A172 (cell line): ENCODE measurements around the gene ILKAP. TPM values are rescaled to one million over a fixed set of nuclear protein-coding genes. Genes with fewer than 3 reads are reported as not detected.

ENCODE experiments used
- DNase-seq: peaks from one replicate; pipeline ENCODE4 v3.0.0-alpha.2; 2015; ENCODE audit warnings: low spot score
- total RNA-seq: library from RNA; depleted of rRNA; stranded (reverse); fragments of >200 nt; shearing (Covaris generic); gene quantifications from 2 replicates; pipeline ENCODE4 v1.2.3, GENCODE V29; 2014

The ILKAP gene
- total RNA-seq, 1 experiment from 2014 or later: 22.2 TPM

DNA sequence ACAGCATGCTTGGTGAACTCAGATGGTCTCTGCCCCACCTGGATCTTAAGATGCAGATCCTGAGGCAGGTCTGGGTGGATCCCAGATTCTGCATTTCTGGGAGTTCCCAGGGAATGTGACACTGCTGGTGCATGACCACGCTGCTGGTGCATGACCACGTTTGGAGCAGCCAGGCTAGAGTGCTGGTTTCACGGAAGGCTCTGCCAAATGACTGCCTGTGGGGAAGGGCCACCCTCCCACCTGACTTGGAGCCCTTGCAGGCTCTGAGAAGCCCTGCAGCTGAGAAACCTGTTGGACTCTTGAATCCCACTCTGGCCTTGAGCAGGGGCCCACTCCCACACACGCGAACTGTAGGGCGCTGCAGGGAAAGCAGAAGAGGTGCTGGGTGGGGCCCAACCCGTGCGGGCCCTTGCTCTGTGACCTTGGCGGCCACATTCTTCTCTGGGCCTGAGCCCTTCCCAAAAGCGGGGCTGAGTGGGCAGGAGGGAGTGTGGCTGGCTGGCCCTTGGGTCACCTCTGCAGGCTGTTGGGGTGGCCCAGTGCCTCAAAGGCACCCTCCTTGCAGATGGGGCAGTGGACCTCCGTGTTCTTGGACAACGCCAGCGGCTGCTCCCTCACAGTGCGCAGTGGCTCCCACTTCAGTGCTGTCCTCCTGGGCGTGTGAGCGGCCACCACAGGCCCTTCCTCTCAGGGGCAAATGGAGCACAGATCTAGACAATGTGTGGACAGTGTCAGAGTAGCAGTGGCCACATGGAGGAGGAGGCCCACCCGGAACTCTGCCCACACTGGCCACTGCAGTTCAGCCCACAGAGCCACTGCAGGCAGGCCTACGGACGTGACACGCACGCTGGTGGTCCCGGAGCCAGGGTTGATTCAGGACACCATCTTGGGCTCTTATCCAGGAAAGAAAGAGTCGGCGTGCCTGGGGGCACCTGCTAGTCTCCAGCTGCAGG is 36.8 kb downstream of the ILKAP start:
- no peak for DNase-seq

DNA sequence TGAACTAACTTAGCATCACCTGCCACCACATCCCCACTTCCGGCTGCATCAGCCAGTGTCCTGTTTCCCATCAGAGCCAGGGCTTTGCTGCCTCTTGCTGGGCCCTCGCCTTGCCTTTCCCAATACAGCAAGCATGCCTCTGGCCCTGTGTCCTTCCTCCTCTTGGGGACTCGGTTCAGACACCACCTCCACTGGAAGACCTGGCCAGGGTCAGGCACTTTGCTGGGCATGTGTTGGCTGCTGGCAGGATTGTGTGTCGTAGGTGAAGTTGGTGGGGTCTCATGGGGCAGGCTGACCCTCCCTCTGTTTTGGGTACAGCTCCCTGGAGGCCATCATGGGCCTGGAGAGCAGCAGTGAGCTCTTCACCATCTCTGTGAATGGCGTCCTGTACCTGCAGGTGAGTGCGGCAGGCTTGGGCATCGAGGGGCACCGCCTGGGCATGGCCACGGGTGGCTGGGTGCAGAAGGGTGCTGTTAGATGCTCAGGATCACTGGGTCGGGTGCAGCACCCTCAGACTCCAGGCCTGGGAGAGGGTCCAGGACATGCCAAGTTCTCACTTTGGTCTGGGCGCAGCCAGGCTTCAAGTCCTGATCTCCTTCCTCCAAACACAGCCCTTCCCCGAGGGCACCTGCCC is 38.1 kb downstream of the ILKAP start:
- no peak for DNase-seq

DNA sequence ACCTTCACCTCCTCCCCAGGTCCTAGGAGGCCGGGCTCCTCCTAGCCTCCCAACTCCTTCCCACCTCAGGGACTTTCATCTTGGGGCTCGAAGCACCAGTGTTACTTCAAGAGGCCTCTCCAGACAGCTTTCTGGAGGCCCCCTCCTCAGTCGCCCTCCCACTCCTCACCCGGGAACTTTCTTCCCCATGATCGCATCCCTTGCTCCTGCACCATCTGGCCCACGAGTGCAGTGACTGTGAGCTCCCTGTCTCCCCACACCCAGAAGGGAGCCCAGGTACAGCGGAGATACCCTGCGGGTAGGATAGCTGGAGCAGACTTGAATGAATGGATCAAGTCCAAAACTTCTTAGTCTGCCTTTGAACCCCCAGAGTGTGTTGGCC is 38.6 kb downstream of the ILKAP start:
- no peak for DNase-seq

DNA sequence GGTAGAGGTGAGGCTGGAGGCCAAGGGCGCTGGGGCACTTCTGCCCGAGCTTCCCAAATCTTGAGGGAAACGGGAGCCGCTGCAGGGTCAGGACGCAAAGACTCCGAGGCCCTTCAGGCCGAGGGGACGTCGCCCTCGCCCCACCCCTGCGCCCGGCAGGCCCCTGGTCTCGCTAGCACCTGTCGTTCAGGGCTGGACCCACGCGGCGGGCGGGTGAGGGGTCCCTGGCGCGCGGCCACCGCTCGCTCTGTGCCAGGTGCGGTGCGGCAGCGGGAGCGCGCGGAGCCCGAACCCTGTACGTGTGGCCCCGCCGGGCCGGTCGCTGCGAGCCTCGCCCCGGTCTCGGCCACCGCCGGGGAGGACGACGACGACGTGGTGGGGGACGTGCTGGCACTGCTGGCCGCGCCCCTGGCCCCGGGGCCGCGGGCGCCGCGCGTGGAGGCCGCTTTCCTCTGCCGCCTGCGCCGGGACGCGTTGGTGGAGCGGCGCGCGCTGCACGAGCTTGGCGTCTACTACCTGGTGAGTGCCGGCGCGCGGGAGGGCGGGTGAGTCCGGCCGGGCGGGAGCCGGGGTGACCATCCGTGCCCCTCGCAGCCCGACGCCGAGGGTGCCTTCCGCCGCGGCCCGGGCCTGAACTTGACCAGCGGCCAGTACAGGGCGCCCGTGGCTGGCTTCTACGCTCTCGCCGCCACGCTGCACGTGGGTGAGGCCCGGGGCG is 39.9 kb downstream of the ILKAP start:
- DNase-seq: no peak

DNA sequence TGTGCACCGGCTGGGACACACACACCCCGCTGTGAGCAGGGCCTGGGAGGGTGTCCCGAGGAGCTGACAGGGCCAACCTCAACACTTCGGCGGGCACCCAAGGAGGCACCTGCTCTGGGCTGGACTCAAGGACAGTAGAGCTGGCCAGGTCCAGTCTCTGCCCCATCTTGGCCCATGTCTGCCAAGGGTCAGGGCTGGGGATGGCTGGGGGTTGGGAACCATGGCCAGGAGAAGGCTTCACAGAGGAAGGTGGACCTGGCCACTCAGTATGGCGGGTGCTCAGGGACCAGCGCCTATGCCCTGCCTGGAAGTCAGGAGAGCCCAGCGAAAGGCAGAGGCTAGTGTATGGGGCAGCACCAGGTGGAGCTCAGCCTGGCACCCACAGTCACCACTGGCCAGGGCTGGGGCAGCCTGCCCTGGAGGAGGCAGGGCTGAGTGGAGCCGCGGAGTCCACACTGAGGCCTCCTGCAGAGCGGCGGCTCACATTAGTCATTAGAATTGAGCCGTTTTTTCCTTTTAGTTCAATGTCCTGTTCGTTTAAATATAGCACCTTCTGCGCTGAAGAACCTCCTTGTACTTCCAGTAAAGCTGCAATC is 40.6 kb downstream of the ILKAP start:
- peak; percentile 71 for DNase-seq

DNA sequence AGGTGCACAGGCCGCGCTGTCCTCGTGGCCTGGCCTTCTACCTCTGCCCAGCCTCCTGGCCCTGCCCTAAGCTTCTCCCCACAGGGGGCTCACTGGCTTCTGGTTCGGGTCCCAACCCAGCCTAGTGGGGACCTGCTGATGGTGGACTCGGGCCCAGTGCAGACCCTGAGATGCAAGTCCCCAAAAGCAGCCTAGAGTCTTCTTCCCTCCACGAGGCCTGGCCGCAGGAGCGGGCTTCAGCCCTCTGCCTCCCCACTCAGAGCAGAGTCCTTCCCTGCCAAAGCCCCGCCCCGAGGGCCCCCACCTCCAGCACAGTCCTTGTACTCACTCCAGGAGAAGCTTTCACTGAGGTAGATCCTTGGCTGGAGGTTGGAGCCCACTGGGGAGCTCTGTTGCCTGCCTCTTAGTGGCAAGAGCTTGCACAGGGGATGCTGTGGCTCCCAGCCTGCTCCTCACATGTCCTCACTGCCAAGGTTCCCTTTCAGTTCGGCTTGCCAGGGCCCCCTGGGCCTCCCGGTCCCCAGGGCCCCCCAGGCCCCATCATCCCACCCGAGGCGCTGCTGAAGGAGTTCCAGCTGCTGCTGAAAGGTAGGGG is 41.1 kb downstream of the ILKAP start:
- DNase-seq: no peak

DNA sequence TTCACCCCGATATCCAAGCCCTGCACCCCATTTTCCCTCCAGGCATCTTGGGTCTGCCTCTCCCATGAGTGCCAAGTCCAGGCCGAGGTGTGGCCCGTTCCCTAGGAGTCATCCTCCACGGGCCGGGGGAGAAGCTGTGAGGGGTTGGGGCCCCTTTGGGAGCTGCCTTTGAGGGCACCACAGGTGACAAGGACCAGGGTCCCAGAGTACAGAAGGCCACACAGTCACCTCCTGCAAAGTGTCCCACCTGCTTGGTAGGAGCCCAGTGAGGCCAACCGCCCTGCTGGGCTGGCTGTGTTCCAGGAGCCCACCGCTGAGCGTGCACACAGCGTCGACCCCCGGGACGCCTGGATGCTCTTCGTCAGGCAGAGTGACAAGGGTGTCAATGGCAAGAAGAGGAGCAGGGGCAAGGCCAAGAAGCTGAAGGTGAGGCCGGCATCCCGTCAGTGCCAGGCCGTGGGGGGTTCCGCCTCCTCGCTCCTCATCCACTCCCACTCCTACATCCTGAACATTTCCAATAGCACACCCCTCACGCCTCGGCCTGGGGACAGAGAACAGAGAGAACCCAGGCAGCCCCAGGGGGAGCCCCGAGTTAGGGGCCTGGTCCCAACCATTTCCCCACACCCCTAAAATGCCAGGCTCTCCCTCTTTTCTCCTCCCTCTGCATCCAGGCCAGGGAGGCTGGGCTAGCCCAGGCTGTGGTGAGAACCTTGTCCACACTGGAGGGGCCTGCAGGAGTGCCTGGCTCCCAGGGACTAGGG is 42.0 kb downstream of the ILKAP start:
- DNase-seq: no peak

DNA sequence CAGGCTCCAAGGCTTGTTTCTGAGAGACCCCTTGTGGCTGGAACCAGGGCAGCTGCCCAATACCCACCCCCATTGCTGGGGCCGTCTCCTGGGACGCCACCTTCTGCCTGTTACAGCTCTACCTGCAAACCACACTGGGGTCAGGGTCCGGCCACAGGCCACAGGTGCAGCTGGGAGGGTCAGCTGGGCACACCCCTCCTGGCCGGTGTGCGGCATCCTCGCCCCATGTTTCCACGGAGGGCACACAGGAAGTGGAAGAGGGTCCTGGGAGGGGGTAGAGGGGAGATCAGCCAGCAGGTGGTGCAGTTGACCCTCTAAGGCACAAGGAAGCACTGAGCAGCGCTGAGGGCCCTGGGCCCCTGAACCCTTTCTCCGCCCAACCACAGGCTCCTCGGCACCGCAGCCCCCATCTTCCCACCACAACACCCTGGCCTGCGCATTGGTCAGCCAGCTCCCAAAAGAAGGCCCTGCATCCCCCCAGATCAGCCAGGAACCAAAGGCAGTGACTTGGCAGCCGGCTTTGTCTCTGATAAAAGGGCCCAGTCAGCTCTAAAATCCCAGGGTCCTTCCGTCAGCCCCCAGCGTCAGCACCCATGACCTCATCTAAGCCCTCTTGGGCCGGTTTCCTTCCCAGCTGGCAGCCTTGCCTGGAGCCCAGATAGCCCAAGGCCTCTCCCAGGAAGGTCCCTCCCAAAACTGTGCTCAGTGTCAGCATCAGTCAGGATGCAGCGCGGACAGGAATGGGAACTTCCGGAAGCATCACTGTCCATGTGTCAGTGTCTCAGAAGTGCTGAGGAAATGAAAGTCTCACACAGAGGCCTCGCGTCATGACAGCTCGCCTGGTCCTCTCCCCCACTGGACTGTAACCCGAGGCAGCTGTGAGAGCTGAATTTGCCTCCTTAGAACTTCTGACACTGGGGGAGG is 43.0 kb downstream of the ILKAP start:
- DNase-seq: no peak

DNA sequence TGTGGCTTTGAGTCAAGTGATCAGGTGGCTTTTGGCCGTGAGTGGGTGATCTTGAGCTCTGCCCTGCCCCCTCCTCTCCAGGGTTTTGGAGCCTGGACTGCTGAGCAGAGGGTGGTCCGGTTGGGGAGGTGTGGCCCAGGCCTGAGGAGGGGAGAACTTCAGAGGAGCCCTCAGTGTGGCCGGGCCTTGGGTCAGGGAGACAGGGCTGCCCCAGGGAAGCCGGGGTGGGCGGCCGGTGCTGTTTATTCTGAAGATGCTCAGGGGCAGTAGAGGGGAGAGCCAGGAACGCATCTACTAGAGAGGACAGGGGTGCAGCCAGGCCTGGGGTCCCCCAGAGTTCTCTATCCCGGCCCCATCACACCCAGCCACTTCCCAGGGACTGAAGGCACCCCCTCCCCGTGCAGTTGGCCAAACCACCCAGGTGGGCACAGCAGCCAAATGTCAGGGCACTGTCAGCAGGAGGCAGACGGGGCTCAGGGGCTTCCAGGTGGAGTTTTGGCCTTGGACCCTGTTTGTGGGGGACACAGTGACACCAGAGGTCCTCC is 43.8 kb downstream of the ILKAP start:
- DNase-seq: no peak

DNA sequence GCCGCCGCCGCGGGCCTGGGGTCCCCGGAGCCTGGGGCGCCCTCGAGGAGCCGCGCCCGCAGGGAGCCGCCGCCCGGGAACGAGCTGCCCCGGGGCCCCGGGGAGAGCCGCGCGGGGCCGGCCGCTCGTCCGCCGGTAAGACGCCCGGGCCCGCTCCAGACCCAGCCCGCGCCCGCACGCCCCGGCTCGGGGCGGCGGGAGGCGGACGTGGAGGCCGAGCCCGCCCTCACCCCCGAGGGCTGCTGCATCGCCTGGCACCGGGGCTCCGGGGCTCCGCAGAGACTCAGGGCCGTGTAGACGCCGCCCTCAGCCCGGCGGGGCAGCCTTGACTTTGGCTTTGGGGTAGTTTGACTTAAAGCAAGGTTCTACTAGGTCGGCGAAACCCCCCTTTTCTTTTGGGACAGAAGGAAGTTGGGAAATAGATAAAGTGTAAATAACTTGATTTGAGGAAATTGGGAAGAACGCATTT is 44.4 kb downstream of the ILKAP start:
- DNase-seq: no peak

DNA sequence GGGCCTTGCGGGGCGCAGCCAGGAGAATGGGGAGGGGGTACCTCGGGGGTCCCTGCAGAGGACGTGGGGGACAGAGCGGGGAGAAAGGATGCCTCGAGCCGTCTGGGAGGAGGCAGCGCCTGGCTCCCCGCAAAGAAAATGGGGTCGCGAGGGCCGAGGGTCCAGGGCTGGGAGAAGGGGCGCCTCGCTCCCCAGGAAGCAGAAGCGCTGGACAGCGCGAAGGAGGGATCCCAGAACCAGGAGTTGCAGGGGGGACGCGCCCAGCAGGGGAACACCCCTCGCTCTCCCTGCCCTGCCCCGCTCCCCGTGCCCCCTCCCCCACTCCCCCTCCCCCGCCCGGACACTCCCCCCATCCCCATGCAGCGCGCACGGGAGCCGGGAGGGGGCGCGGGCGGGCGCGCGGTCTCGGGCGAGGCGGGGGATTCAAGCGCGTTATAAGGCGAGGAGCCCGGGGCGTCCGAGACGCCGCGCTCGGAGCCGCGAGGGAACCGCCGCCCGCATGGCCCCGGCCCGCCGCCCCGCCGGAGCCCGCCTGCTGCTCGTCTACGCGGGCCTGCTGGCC is 44.9 kb downstream of the ILKAP start, which contains the start of gene ERFE:
TSS of gene ERFE (plus strand) at position 462 of the 562 bp plus-strand sequence. CDS start at position 500, 38 bp downstream.
- DNase-seq: no peak

DNA sequence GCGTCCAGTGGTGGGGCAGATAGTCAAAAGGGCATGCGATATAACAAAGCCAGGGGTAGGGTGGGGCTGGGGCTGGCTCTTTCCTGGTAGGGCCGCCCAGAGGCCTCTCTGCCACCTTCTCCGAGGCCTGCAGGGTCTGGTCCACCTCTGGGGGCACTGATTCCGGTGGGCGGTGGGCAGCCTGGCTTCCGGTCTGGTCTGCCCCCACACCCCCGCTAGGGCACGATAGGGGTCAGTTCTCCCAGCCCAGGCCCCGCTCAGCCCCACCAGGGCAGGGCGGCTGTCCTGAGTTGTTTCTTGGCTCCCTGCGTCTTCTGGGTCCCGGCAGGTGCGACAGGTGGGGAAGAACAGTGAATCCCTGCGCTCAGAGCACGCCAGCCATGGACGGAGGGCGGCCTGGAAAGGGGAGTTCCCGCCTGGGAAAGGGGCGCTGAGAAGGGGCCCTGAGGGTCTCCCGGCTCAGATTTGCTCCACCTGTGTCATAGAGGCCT is 45.4 kb downstream of the ILKAP start:
- DNase-seq: no peak

DNA sequence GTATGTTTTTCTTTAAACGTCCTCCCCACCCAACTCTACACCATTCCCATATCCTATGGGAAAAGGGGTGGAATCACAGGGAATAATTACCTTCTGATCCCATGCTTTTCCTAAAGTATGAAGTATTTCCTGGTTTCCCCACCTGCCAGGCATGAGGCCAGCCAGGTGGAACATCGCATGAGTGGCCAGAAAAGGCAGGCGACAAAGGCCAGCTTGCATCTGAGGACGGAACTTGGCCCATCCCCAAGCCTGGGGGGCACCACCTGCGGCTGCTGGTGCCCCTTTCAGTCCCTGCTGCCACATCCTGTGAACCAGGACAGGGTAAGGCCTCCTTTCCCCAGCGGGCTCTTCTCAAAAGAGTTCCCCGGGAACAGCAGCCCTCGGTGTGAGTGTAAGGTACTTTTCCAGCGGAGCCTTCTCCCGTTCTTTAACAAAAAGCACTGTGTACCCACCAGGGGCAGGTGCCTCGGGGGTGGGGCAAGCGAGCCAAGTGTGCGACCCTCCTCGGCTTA is 45.9 kb downstream of the ILKAP start:
- DNase-seq: no peak

DNA sequence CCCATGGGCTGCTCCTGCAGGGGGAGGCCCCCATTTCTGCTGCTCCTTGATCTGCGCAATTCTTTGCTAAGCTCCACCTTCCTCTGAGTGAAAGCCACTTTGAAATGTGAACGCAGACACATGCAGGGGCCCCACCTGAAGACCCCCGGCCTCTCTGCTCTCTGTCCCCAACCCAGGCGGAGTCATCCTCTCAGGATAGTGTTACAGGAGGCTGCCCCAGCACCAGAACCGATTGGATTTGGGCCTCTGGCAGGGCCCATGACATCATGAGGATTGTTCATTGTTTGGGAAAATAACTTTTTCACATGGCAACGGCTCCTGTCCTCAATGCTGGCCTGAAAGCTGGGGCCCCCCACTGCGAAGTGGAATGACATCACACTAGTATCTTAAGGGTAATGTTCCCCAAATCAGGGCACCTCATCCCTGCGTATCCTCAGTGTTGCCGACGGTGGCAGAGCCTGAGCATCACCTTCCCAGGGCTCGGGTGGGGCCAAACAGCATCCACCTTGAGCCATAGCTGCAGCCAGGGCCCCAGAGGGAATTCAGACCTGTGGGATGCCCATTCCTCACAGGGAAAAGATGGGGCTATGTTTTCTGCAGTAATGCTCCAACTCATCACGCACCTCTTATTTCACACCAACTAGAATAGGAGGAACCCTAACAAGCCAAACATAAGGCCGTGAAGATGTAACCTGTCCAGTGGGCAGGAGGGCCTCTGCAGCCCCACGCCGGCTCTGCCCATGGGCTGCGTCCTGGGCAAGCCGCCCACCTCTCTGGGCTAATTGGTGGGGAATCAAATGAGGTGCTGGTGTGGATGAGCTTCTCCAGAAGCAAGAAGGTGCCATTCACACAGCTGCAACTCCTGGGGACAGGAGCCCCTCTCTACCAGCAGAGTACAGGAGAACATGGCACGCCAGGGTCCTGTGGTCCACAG is 47.5 kb downstream of the ILKAP start:
- no peak for DNase-seq

DNA sequence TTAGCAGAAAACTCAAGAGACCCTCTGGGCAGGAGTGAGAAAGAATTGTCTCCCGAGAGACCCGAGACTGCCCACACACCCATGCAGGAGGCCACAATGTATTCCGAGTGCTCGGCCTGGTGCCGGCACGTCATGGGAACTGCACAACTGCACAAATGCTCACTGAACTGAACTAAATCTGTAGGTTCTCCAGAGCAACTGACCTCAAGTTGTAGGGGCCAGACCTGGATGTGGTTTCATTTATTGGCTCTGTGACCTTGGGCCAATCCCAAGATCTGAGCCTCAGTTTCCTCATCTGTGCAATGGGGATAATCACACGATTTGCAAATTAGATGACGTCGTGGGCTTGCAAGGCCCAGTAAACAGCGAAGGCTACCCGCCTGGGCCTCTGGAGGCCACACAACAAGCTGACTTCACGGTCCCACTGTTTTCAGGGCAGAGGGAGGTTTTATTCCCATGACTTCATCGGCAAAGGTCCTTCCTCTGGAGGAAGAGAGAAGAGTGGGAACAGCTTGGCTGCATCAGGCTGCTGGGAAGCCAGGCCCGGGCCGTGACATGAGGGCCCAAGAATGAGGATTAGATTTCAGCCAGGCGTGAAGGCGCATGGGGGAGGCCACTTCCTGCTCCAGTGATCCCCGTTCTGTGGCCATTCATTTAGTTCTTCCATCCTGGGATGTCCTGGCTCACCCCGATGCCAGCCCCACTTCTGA is 48.3 kb downstream of the ILKAP start:
- DNase-seq: no peak

DNA sequence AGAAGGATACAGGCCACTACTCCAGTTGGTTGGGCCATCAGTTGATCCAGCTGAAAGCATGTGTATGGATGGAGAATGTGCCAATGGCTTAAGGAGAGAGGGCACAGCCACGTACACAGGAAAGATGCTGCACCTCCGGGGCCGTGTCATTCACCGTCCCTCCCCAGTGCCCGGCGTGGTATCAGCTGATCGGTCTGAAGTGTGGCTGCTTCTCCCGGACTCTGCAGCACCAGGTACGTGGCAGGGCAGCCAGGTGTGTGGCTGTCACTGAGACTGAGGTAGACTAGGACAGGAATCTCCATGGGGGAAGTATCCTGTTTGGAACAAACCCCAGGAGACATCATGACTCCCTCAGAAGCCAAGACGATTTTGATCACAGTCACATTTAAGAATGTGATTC is 48.9 kb downstream of the ILKAP start:
- DNase-seq: no peak
